ENCODE measurements around the gene RPGR.

The RPGR gene

DNA sequence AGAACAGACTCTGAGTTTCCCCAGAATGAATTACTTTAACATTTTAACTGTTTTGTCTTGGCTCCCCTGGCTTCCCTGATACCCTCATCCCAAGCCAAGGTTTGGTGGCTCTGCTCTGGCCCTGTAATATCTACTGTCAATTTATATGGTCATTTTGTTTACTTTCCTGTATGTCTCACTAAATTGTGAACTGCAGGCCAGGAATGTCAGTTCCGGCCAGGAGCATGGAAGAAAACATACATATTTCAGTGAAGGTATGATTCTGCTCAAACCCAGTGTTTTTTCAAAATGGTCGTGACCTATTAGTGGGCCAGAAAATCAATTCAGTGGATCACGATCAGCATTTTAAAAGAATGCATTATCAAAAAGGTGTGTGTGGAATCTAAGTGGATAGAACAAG lies 1.2 kb downstream of the RPGR start:
- DNase-seq: no peak

GRCh38 chrX:38320819-38321218 lies 6.5 kb downstream of the RPGR start:
- DNase-seq: no peak

DNA sequence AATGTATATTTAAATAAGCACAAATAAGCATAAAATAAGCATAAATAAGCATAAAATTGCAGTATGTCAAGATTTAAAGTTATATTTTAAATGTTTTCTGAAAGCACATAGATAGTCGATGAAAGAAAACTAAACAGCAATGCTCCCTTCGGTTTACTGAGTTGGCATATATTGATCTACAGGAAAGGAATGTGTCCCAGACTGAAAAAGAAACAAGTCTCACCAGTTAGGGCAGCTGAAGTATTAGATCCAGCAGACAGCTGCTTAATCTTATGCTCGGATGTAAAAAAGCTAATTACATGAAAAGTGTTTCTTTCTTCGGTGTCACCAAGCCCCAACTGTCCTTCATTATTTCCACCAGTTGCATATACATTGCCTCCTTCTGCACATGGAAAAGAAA lies 8.7 kb downstream of the RPGR start:
- DNase-seq: no peak

DNA sequence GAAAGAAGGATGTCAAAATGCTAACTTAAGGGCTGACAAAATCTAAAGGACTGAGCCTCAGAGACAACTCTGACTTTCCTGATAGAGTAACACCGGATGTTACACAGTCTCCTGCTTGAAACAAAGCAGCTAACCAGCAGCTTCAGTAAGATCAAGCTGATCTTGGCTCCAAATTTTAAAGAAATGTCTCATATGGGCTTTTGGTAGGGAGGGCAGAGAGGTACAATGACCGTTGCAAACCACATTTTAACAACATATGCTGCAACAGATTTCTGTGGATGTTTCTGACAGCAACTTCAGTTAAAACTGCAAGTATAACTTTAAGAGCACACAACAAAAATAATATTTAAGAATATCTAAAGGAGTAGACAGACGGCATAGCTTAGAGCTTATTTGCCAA lies 9.1 kb downstream of the RPGR start:
- DNase-seq: no peak

DNA sequence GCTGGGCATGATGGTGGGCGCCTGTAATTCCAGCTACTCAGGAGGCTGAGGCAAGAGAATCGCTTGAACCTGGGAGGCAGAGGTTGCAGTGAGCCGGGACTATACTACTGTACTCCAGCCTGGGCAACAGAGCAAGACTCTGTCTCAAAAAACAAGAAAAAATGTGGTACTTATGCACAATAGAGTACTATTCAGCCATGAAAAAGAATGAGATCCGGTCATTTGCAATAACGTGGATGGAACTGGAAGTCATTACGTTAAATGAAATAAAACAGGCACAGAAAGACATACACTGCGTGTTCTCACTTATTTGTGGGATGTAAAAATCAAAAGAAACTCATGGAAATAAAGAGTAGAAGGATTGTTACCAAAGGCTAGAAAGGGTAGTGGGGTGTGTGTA lies 12.1 kb downstream of the RPGR start:
- no peak for DNase-seq

DNA sequence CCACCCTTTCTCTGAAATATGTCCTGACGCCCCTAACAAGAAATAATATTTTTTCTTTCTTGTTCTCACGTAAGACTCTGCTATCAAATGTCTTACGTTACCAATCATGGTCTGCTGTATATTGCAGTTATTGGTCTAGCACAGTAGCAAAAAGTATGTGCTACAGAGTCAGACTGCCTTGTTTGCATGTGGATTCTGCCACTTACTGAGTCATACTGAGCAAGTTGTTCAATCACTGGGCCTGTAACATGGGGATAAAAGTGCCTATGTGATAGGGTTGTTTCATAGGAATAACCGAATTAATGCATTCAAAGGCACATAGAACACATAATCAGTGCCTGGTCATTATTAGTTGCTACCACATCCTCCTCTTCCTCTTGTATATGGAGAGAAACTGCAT lies 14.1 kb downstream of the RPGR start:
- DNase-seq: no peak

GRCh38 chrX:38312436-38312835 lies 14.9 kb downstream of the RPGR start:
- no peak for DNase-seq

- no peak for DNase-seq
Observed at GRCh38 chrX:38311743-38312142, 15.6 kb downstream of the RPGR start.

DNA sequence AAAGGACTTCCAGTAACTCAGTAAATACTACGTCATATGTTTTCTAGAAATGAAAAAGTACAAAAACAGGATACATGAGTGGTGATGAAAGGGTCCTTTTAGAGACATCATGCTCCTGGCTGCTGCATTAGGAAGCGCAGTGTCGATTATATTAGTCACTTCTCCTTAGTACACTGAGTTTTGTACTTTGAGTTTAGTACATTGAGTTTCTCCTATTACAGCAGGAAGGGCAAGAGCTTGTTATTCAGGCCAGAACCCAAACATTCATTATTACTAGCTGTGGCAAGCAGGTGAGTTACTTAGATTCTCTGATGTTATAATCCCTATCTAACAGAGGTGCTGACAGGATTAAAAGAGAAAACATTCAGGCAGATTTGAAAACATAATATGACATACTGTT lies 21.3 kb downstream of the RPGR start:
- no peak for DNase-seq

GRCh38 chrX:38304010-38304409 lies 23.3 kb downstream of the RPGR start:
- no peak for DNase-seq

GRCh38 chrX:38293741-38294140 lies 33.6 kb downstream of the RPGR start:
- DNase-seq: no peak

- no peak for DNase-seq
Observed at GRCh38 chrX:38287674-38288073, 39.6 kb downstream of the RPGR start.

- no peak for DNase-seq
Observed at GRCh38 chrX:38285649-38286048, 41.7 kb downstream of the RPGR start.

DNA sequence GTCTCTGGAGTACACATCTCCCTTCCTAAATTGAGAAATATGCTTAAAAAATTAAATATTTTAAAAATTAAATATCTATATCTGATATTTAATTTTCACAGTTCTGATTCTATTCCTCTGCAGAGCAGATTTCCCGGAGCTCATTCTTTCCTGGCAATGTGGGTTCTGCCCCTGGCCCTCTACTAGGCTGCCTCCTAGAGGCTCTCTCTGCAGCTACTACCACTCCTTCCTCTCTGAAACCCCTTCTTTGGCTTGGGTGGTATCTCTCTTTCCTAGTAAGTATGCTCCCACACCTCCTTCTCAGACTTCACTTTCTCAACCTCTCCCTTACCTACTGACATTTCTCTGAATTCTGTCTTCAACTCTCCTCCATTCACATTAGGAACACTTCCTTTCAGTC lies 45.3 kb downstream of the RPGR start:
- no peak for DNase-seq

DNA sequence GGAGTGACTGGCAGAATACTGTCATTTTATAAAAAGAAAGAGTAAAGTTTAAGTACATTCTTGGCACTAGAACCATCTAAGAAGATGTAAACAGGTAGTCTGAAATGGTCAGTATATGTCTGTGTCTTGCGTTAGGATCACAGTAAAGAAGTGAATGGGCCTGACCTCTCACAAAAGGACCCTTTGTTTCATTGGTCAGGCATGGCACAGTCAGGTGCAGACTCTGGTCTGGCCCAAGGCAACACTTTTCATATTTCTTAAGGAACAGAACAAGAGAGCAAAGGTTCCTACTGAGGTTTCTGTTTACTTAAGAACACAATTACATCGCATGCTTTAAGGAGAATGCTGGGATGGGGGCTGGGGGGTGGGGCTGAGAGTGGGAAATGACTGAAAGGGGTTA lies 48.1 kb downstream of the RPGR start:
- DNase-seq: no peak

- DNase-seq: no peak
Observed at GRCh38 chrX:38278682-38279081, 48.6 kb downstream of the RPGR start.

- no peak for DNase-seq
Observed at GRCh38 chrX:38277802-38278201, 49.5 kb downstream of the RPGR start.

GRCh38 chrX:38277136-38277535 lies 50.2 kb downstream of the RPGR start:
- DNase-seq: no peak

DNA sequence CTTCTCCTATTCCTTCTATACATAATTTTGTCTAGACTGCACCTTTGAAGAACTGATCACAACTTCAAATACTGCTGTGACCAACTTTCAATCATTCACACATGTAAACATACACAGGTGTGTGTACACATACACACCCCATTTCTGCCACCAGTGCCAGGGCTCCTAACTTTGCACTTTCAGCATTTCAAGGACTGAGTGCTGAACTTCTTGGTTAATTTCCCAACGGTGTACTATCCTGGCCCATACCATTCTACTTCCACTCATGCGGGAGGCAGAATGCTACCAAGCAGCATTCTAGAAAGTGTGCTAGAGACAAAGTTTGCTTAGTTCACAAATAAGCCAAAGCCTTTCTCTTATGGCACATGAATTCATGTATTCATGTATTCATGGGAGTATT lies 51.2 kb downstream of the RPGR start:
- no peak for DNase-seq

DNA sequence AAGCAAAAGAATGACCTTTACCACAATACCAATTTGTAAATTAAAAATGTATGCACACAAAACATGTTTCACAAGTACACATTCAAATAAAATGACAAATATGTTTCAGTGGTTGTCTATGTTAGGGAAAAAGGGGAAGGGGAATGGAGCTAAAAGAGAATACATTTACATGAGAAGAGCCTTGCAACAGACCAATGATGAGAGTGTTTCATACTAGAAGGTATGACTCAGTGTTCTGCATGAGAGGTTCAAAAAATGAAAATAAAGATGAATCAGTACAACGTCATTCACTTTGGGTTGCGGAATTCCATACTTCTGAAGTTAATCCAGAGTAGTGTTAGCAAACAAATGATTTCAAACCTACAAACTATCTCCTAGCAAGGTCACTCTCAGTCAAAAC lies 51.7 kb downstream of the RPGR start:
- no peak for DNase-seq

DNA sequence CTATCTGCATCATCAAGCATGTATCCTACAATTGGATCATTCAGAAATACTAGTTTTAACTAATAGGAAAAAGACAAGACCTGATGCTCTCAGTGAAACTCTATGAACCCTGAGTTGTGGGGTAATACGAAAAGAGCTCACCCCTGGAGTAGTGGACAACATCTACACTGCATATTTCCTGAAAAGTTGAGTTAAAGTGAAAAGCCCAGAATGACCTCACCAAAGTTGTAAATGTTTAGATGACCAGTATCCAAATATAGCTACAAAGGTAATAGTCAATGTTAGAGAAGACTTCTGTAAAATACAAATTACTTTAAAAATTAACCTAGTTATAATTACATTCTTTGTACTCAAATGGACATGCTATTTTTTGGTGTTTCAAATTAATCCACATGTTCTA lies 53.9 kb downstream of the RPGR start:
- DNase-seq: no peak

- DNase-seq: no peak
Observed at GRCh38 chrX:38271154-38271716, 56.1 kb downstream of the RPGR start.

DNA sequence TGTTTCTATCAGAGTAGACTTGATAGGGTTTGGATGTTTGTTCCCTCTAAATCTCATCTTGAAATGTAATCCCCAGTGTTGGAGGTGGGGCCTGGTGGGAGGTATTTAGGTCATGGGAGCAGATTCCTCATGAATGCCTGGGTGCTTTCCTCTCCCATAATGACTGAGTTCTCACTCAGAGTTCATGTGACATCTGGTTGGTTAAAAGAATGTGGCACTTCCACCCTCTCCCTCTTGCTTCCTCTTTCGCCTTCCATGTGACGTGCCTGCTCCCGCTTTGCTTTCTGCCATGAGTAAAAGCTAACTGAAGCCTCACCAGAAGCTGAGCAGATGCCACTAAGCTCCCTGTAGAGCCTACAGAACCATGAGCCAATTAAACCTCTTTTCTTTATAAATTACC lies 59.3 kb downstream of the RPGR start:
- DNase-seq: no peak

GRCh38 chrX:38262715-38263620 lies 64.3 kb downstream of the RPGR start:
- no peak for DNase-seq

GRCh38 chrX:38260231-38260630 lies 67.1 kb downstream of the RPGR start:
- DNase-seq: no peak

Data from stimulated activated CD8-positive, alpha-beta memory T cell treated with anti-CD3 and anti-CD28 coated beads, Interleukin-4, amount 100 ng/mL, for 48 hours (primary cell).